Caco-2 (cell line): ENCODE data around the gene HSPBP1. TPM values are rescaled to one million over a fixed set of nuclear protein-coding genes. Genes with fewer than 3 reads are reported as not detected.

Source experiments
- BruUV-seq: library from RNA; stranded (reverse); fragments of 400-500 nt; replicated peaks from 2 replicates; lab custom pipeline; 2021; lab: Mats Ljungman, UMichigan
- CTCF ChIA-PET: fragments of 300-600 bp; sonication (Branson Sonifier 250); formaldehyde crosslinking; loops from one replicate; lab custom pipeline; 2022; ENCODE audit warnings: antibody characterized with exemption; lab: Charles Lee
- POLR2A ChIA-PET: fragments of 300-600 bp; sonication (Branson Sonifier 250); formaldehyde crosslinking; loops from one replicate; lab custom pipeline; 2022; ENCODE audit warnings: antibody characterized with exemption; lab: Charles Lee
- DNase-seq, 2 experiments: peaks; one replicate each; pipeline versions ENCODE4 v3.0.0 to v3.0.0-alpha.2; 2020 to 2022
- H3K27me3 ChIP-seq: replicated peaks from 2 replicates; pipeline ENCODE4 v1.6.0; 2011; ENCODE audit warnings: low read length; ENCODE audit not compliant: control insufficient read depth, insufficient read depth
- H3K36me3 ChIP-seq: 2 replicates; pipeline ENCODE4 v1.5.1; 2011; ENCODE audit warnings: low read length; ENCODE audit not compliant: control insufficient read depth, insufficient read depth
- H3K4me1 ChIP-seq: fragments of 250-450 bp; sonication (Bioruptor Pico); 2 replicates; pipeline ENCODE4 v1.5.1; 2020; ENCODE audit warnings: mild to moderate bottlenecking
- H3K4me3 ChIP-seq: 2 replicates; pipeline ENCODE4 v1.5.1; 2011; ENCODE audit warnings: low read depth, mild to moderate bottlenecking, control low read depth, low read length
- H3K9me3 ChIP-seq: fragments of 250-450 bp; sonication (Bioruptor Pico); 2 replicates; pipeline ENCODE4 v1.5.1; 2020; ENCODE audit warnings: mild to moderate bottlenecking, moderate library complexity
- H3K27ac Mint-ChIP-seq: one replicate; pipeline ENCODE4 v1.8.0; 2022; ENCODE audit warnings: mixed read lengths; ENCODE audit not compliant: unreplicated experiment
- H3K27me3 Mint-ChIP-seq: one replicate; pipeline ENCODE4 v1.8.0; 2022; ENCODE audit warnings: mixed read lengths; ENCODE audit not compliant: insufficient read depth, unreplicated experiment
- H3K36me3 Mint-ChIP-seq: one replicate; pipeline ENCODE4 v1.8.0; 2022; ENCODE audit warnings: mild to moderate bottlenecking, mixed read lengths; ENCODE audit not compliant: insufficient read depth, unreplicated experiment
- H3K4me1 Mint-ChIP-seq: one replicate; pipeline ENCODE4 v1.8.0; 2022; ENCODE audit warnings: low read depth, mixed read lengths; ENCODE audit not compliant: unreplicated experiment
- H3K4me3 Mint-ChIP-seq: one replicate; pipeline ENCODE4 v1.8.0; 2022; ENCODE audit warnings: mild to moderate bottlenecking, moderate library complexity, mixed read lengths; ENCODE audit not compliant: unreplicated experiment
- H3K9me3 Mint-ChIP-seq: one replicate; pipeline ENCODE4 v1.8.0; 2022; ENCODE audit warnings: mixed read lengths; ENCODE audit not compliant: unreplicated experiment
- intact Hi-C: fragments of 100-400 bp; cut with micrococcal nuclease; formaldehyde crosslinking; loops from one replicate; pipeline ENCODE4 v1.10.0; 2022; ENCODE audit not compliant: unreplicated experiment
- total RNA-seq: library from RNA; stranded (reverse); gene quantifications from 2 replicates; pipeline ENCODE4 v1.2.3, GENCODE V29; 2022
- TF ChIP-seq, protein P1 (sequence below), 2 experiments: fragments of 200-600 bp in 1 of 2; IDR thresholded peaks; 1 replicate in 1 of 2; 2 replicates in 1 of 2; pipeline versions ENCODE4 v1.5.1 to v1.8.0; 2011 to 2022; ENCODE audit warnings: antibody characterized with exemption in 1 of 2, control low read depth in 1 of 2, inconsistent platforms in 1 of 2, low read depth in 1 of 2, low read length in 1 of 2, mild to moderate bottlenecking in 1 of 2, moderate library complexity in 1 of 2; ENCODE audit not compliant: insufficient read depth in 1 of 2, severe bottlenecking in 1 of 2, unreplicated experiment in 1 of 2

Gene HSPBP1
- total RNA-seq, 1 experiment from 2014 or later = 69.6 TPM

DNA sequence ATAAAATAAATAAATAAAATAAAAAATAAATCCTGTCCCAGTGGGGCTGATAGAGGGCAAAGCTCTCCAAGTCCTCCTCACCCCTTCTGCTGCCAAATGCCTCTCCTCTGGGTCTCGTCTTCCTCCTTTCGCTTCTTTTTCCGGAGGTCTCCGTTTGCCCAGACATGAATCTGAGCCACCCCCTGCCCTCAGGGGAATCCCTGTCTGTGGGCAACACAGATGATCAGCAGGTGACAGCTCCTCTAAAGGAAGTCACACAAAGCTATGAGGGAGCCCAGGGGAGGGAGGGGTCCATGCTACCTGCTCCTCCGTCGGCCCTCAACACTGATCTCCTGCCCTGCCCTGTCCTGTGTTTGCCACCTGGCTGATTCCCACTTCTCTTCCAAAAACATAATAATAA lies 44.8 kb upstream of the HSPBP1 start:
- Histone ChIP-seq H3K4me1 (peaks cover 30% of the 10 kb centered on the region), H3K36me3 (no peaks in the 10 kb centered on the region; the same call in 1 of the 2 replicates), H3K27me3 (no peaks in the 10 kb centered on the region), H3K9me3 (no peaks in the 10 kb centered on the region; the same call in 1 of the 2 replicates), H3K4me3 (no peak overlapping the region)
- Mint-ChIP-seq H3K9me3 (no peaks in the 10 kb centered on the region), H3K27me3 (no peaks in the 10 kb centered on the region), H3K4me1 (peaks cover 30% of the 10 kb centered on the region), H3K27ac (no peak overlapping the region), H3K36me3 (peaks cover 12% of the 10 kb centered on the region), H3K4me3 (no peak overlapping the region)
- ChIA-PET CTCF (interaction anchor here (1.4 kb wide), 1 partner anchor 14 kb away, joined by 4 read pairs; no protein-coding TSS in a partner anchor), POLR2A (no interaction called here)
- DNase-seq = no peak
- intact Hi-C loops = no loop called here
- no TSS peak for BruUV-seq
- TF ChIP-seq, protein P1, sequence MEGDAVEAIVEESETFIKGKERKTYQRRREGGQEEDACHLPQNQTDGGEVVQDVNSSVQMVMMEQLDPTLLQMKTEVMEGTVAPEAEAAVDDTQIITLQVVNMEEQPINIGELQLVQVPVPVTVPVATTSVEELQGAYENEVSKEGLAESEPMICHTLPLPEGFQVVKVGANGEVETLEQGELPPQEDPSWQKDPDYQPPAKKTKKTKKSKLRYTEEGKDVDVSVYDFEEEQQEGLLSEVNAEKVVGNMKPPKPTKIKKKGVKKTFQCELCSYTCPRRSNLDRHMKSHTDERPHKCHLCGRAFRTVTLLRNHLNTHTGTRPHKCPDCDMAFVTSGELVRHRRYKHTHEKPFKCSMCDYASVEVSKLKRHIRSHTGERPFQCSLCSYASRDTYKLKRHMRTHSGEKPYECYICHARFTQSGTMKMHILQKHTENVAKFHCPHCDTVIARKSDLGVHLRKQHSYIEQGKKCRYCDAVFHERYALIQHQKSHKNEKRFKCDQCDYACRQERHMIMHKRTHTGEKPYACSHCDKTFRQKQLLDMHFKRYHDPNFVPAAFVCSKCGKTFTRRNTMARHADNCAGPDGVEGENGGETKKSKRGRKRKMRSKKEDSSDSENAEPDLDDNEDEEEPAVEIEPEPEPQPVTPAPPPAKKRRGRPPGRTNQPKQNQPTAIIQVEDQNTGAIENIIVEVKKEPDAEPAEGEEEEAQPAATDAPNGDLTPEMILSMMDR (IDR thresholded peaks at IDR 0.05; ENCODE audit: insufficient read depth in 1 of 2, low read depth in 1 of 2, low read length in 1 of 2, severe bottlenecking in 1 of 2, unreplicated experiment in 1 of 2) = no peak

DNA sequence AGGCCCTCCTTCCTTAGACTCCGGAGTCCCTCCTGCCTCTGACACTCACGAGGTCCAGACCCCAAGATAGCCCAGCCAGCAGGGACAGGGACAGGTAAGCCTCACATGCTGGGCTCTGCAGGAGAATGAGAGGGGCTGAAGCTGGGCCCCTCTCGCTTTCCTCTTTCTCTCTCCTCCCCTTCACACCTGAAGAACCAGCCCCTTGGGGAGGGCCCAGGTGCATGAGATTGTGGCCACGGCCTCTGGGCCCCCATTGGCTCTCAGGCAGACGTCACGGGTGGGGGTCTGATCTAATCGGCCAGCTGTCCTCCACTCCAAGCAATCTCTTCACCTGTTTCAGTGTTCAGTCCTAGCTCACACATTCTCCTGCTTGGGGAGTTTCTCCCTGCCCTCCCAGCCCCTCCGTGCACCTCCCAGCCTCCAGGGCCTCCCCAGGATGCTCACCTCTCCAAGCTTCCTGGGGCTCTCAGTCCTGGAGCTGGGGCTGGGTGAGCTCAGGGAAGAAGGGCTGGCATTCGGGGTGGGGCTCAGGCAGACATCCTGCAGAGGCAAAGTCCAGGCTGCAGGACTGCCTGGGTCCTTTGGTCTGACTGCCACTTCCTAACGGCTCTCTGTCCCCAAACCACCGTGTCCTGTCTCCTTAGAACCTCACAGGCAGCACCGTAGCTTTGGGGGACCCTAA lies 42.4 kb upstream of the HSPBP1 start:
- Mint-ChIP-seq H3K27ac (peak overlapping the region; percentile 53), H3K4me1 (peaks cover 23% of the 10 kb centered on the region), H3K4me3 (peak overlapping the region; percentile 27), H3K9me3 (no peaks in the 10 kb centered on the region), H3K36me3 (peaks cover 12% of the 10 kb centered on the region), H3K27me3 (no peaks in the 10 kb centered on the region)
- Histone ChIP-seq H3K27me3 (no peaks in the 10 kb centered on the region), H3K4me3 (0 out of 2 replicates have a peak overlapping the region, but pooled peaks have one; percentile 13), H3K36me3 (no peaks in the 10 kb centered on the region; the same call in 1 of the 2 replicates), H3K9me3 (no peaks in the 10 kb centered on the region; the same call in 1 of the 2 replicates), H3K4me1 (peaks cover 25% of the 10 kb centered on the region)
- intact Hi-C loops = no loop called here
- TF ChIP-seq, protein P1 (IDR thresholded peaks at IDR 0.05; ENCODE audit: insufficient read depth in 1 of 2, low read depth in 1 of 2, low read length in 1 of 2, severe bottlenecking in 1 of 2, unreplicated experiment in 1 of 2) = no peak
- BruUV-seq = no TSS peak
- ChIA-PET CTCF (interaction anchor here (0.6 to 3.6 kb wide), 3 partner anchors 15 to 25 kb away, joined by 3 to 20 read pairs (median 5); partner anchors contain the start of gene KMT5C), POLR2A (interaction anchor here (0.6 to 2.2 kb wide), 3 partner anchors 17 to 666 kb away, joined by 3 to 15 read pairs (median 5); partner anchors contain the start of genes KMT5C and TMEM238)
- DNase-seq = peak; percentile 29 to 63

DNA sequence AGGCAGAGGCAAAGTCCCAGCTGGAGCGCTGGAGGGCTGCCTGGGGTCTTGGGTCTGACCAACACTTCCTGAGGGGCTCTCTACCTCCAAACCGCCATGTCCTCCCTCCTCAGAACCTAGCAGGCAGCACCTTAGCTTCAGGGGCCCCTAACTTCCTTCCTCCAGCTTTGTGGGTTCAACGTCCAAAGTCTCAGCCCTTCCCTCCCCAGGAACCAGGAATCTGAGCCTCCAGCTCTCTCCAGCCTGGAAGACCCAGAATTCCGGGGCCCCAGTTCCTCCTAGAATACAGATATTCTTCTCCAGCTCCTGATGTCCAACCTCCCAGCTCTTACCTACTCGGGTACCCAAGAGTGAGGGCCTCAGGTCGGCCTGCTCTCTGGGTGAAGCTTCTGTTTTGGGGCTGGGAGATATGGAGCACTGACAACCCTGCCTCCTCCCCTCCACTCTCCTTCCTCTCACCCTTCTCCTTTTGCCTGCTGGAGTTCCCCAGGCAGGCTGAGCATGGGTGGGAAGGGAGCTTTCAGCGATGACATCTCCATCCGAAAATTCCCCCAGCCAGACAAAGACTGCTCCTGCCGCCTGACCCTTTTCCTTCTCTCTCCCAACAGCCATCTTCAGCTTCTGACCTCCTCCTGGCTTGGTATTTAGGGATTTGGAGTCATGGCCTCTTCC lies 41.7 kb upstream of the HSPBP1 start:
- Histone ChIP-seq H3K9me3 (no peaks in the 10 kb centered on the region; the same call in 1 of the 2 replicates), H3K36me3 (no peaks in the 10 kb centered on the region; the same call in 1 of the 2 replicates), H3K4me1 (peaks cover 25% of the 10 kb centered on the region), H3K4me3 (no peak overlapping the region), H3K27me3 (no peaks in the 10 kb centered on the region)
- Mint-ChIP-seq H3K27ac (peak overlapping the region; percentile 53), H3K4me1 (peaks cover 23% of the 10 kb centered on the region), H3K9me3 (no peaks in the 10 kb centered on the region), H3K27me3 (no peaks in the 10 kb centered on the region), H3K36me3 (peaks cover 11% of the 10 kb centered on the region), H3K4me3 (peak overlapping the region; percentile 27)
- TF ChIP-seq, protein P1 (IDR thresholded peaks at IDR 0.05; ENCODE audit: insufficient read depth in 1 of 2, low read depth in 1 of 2, low read length in 1 of 2, severe bottlenecking in 1 of 2, unreplicated experiment in 1 of 2) = no peak
- CTCF ChIA-PET = interaction anchor here (0.8 to 3.6 kb wide), 2 partner anchors 18 to 20 kb away, joined by 4 to 20 read pairs; partner anchors contain the start of gene KMT5C
- intact Hi-C loops = no loop called here
- no peak for DNase-seq
- BruUV-seq = no TSS peak
- POLR2A ChIA-PET = interaction anchor here (0.7 to 2.2 kb wide), 2 partner anchors 18 to 63 kb away, joined by 5 to 15 read pairs; partner anchors contain the start of genes KMT5C and TMEM238
